ENCODE measurements around the gene FGL2.
"Not testable (repeated sequence)": the region's sequence is repeated elsewhere in the genome, so short reads cannot be mapped to it uniquely, and the experiment has no call there.

FGL2 gene

DNA sequence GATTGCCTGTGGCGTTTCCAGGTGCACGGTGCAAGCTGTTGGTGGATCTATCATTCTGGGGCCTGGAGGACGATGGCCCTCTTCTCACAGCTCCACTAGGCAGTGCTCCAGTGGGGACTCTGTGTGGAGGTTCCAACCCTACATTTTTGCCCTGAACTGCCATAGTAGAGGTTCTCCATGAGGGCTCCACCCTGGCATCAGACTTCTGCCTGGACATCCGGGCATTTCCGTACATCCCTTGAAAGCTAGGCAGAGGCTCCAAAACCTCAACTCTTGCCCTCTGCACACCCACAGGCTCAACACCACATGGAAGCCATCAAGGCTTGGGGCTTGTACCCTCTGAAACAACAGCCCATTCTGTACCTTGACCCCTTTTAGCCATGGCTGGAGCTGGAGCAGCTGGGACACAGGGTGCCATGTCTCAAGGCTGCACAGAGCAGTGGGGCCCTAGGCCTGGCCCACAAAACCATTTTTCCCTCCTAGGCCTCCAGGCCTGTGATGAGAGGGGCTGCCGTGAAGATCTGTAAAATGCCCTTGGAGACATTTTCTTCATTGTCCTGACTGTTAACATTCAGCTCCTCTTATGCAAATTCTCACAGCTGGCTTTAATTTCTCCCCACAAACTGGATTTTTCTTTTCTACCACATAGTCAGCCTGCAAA lies 10.0 kb upstream of the FGL2 start:
- DNase-seq, result no peak

DNA sequence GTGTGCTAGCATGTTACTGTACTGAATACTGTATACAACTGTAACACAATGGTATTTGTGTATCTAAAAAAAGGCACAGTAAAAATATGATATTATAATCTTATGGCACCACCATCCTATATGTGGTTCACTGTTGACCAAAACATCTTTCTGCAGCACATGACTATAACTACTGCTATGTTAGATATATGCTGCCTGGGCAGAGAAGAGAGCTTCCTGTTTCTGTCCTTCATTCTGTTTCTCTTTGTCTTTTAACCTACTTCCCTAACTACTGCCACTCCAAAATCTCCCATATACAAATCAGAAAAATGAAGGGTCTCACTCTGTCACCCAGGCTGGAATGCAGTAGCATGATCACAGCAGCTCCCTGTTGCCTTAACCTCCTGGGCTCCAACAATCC lies 8.8 kb upstream of the FGL2 start:
- no peak for DNase-seq

DNA sequence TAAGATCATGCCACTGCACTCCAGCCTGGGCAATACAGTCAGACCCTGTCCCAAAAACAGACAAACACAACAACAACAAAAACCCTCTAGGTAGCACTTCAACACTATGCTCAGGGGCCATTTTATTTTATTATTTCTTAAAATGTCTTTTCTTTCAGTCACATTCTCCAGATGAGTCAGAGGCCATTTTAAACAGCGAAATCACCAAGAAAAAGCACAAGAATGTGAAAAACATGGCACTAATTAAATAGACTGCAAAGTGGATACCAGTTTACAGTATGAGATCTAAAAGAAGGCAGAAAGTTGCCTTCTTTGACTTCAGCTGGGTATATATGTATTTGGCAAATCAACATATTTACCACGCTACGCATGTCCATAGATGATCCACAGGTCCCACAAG lies 6.1 kb upstream of the FGL2 start:
- no peak for DNase-seq

- no peak for DNase-seq
These were observed 2.9 kb upstream of the FGL2 start for GRCh38 chr7:77202481-77202976.

- no peak for DNase-seq
These were observed 923 bp upstream of the FGL2 start for GRCh38 chr7:77200542-77200941.

- DNase-seq, result no peak
These were observed 2.5 kb downstream of the FGL2 start for GRCh38 chr7:77197141-77197540.

DNA sequence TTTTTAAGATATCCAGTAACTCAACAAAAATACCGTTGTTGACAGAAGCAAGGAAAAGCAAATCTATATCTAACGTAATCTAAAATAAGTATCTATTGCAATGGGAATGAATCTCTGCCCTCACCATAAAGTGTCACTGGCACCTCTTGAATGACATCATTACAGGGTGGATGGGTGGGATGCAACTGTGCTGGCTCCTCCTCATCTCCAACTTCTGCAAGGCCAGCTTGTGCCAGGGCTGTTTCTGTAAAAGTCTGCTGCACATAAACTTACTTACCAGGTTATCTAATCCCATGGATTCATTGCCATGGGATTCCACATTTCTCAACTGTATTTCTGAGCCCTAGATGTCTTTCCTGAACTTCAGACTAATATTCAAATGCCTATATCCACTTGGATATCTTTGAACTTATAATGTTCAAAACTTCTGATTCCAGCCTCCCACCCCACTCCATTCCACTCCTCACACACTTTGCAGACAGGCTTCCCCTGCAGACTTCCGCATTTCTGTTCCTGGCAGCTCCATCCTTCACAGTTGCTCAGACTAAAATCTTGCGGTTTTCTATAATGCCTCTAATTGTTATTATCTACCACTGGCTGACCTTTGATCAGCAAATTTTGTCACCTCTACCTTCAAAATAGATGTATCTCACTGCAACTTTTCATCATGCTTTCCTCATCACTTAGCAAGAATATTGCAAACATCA lies 10.7 kb downstream of the FGL2 start:
- DNase-seq, result no peak

- no peak for DNase-seq
These were observed 13.8 kb downstream of the FGL2 start for GRCh38 chr7:77185866-77186265.

- DNase-seq, result no peak
These were observed 14.6 kb downstream of the FGL2 start for GRCh38 chr7:77184990-77185389.

DNA sequence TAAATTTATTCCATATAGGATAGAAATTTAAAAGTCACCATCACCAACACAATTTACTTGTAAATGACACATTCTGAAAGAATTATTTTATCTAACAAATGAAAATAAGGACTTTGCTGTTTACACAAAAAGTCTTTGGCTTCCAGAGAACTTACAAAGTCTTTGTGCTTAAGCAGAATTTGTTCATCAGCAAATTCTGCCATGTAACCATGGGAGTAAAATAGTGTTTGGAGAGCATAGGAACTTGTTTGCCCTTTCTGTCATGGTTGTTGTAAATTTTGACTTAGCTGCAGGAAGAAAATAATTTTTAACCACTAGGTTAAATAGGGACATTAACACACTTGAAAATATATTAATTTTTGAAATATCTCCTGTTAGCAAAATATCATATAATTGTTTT lies 15.2 kb downstream of the FGL2 start:
- DNase-seq, result no peak

- no peak for DNase-seq
These were observed 17.4 kb downstream of the FGL2 start for GRCh38 chr7:77182261-77182660.

DNA sequence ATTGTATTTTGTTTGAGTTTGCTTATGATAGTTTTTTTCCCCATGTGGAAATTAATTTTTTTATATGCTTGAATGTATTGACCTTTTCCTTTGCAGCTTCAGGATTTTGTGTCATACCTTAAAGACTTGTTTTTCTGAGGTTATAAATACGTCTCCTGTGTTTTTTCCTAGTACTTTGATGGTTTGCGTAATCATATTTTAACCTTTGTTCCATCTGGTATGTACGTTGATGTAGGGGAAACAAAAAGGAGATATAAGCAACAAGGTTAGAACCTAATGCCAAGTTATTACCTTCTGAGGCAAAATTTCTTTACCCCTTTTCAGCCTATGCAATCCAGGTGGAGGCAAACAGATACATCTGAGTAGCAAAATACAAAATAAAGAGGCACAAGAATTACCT lies 17.9 kb downstream of the FGL2 start:
- no peak for DNase-seq

GRCh38 chr7:77181015-77181595 lies 18.5 kb downstream of the FGL2 start:
- DNase-seq, result no peak

DNA sequence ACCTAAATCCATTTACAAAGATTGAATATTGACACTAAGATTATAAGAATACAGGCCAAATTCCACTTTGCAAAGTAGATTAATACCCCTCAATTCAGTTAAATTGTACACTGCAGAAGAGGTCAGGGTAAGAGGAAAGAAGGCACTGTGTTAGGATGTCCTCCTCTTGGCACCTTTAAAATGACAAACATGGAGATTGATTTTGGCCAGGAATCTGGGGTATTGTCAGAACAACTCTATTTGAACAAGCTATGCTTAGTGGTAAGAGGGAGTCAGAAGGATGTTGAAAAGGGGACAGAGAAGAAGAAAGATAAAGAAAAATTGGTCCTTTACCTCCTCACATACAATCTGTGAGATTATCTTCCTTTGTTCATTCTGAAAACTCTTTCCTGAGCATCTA lies 21.6 kb downstream of the FGL2 start:
- not testable (repeated sequence) for DNase-seq

DNA sequence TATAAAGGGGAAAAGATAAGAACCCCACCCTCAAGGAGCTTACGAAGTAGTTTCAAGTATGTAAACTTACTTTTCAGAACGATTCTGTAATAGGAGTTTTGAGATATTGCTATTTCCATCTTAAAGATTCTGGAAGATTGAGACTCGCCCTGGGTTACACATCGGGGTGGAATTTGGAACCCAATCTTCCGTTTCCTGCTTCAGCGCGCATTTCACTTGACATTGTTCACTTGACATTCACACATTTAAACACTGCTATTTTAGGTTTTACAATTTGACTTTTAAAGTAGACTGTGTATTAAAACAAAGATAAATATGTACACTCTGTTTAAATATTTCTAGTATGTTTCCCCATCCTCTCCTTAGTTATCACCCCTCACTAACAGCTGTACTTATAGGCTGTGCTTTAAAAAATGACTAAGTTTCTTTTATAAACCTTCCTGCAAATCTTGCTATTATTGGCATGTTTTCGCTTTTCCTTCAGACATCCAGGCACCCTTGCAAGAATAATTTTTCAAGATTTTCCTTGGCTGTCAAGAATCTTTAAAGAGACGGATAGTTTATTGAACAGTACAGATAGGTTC lies 22.2 kb downstream of the FGL2 start:
- DNase-seq, result not testable (repeated sequence)

DNA sequence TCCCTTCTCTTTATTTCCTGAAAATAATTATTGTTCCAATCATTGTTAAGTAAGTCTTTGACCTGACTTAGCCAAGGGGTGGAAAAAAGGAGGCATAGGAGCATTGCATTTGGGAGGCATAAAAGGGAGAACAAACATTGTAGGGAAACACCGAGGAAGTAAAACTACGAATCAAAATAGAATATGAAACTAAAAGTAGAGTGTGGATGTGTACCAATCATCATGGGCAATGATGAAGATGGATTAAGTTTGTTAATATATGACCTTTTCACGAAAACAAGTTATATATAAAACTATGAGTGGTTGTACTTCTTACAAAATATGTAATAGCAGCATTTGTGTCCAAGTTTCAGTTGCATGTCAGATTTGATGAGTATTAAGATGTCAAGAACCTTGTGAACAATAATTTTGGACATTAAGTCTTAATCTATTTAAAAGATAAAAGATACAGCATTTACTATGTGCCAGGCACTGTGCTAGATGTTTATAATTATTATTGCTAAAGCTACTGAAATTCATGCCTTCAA lies 24.3 kb downstream of the FGL2 start:
- DNase-seq, result not testable (repeated sequence)

DNA sequence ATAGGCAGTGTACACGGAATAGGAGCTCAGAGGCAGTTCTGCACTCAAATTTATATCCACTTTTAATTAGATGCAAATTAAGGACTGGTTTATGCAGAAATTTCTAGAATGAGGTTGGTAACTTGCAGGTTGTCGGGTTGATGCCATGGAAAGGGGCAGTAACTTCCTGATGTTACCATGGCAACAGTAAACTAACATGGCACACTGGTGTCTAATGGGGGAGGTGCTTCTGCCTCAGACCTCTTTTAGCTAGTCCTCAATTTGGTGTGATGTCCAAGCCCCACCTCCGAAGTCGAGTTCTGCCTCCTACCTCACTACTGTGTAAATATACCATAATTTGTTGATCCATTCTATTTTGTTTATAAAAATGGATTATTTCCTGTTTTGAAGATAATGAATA lies 25.2 kb downstream of the FGL2 start:
- DNase-seq, result not testable (repeated sequence)

DNA sequence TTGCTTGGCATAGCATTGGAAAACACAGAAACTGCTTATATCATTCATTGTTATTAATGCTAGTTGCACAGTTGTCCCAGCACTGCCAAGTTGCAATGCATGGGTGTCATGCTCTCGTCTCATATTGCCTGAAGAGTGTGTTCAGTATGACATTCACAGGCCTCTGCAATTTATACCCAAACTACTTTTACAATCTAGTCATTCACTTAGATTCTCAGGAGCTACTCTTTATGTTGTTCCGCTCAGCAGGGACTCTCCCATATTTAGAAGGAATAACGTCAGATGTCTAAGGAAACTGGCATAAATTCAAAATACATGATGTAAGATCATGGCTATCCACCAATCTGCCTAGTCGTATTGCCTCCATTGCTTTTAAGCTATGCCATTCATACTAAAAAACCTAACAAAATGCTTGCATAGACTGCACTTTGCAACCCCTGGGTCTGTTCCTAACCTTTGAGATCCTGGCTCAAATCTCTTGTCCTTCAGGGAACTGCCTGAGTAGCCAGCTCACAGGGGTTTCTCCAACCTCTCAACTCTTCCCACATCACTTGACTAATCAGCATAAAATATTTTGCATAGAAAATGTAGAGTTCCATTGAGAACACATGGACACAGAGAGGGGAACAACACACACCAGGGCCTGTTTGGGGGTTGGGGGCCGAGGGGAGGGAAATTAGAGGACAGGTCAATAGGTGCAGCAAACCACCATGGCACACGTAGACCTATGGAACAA lies 27.0 kb downstream of the FGL2 start:
- DNase-seq, result not testable (repeated sequence)

- DNase-seq, result not testable (repeated sequence)
These were observed 28.5 kb downstream of the FGL2 start for GRCh38 chr7:77171073-77171472.

DNA sequence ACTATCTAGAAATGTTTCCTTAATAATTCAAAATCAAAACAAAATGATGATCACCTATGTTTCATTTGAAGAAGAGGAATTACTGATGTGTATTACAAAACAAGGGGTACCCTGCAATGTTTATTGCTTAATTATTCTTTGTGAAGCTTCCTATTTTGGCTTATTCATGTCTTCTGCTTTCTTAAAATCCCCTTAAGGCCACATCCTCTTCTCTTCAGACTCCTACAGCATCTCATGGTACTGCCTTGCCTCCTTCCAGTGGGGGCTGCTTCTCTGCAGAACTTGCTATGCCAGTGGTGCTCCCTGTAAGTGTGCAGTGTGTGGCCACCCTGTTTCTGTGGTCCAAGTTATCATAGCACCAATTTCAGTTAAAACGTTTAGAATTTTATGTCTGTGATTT lies 42.2 kb downstream of the FGL2 start:
- no peak for DNase-seq

GRCh38 chr7:77157034-77157433 lies 42.6 kb downstream of the FGL2 start:
- not testable (repeated sequence) for DNase-seq

DNA sequence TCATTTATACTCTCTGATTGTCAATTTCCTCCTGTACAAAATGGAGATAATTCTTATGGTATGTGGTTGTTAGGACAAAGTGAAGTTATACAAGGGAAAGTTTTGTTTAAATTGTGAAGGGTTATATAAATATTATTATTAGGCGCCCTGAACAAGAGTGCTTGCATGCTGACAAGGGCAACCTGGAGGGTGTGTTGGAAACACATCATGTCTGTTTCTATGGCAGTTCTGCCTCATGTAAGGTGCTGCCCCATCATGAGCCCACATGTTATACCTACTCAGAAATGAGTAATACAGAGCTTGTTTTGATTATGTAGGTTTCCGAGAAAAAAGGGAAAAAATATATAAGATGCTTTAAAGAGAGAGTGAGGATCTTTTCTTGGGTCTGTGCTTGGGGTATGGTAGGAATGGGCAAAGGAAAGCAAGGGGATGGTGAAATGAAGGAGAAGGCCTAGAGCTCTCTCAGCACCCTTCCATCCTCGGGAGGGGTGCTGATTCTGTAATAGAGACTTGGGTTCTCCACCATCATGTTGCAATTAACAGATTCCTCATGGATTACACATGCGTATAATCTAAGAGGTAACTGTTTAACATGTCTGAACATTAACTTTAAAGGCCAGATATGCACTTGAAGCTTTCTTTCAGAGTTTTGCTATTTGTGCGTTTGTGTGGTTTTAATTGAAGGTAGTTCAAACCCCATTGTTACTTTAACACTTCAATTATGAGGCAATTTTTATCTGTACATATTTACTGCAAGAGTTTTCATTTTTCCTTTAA lies 43.8 kb downstream of the FGL2 start:
- not testable (repeated sequence) for DNase-seq

Data from activated CD4-positive, CD25-positive, alpha-beta regulatory T cell (primary cell).